Loucy (cell line): ENCODE results near the gene GGA1.

ENCODE experiments used
- H2AFZ ChIP-seq: fragments of 200-600 bp; sonication (generic); 2 replicates; pipeline ENCODE4 v1.6.0; 2016; ENCODE audit warnings: antibody characterized with exemption, mild to moderate bottlenecking, low read length, moderate library complexity
- H3F3A ChIP-seq: fragments of 200-600 bp; 2 replicates; pipeline ENCODE4 v1.6.0; 2016; ENCODE audit warnings: antibody characterized with exemption, low read depth, mild to moderate bottlenecking
- H3K27me3 ChIP-seq: fragments of 200-600 bp; sonication (generic); 2 replicates; pipeline ENCODE4 v1.6.1; 2014; ENCODE audit warnings: low read length, mild to moderate bottlenecking; ENCODE audit not compliant: insufficient read depth, poor library complexity, severe bottlenecking
- H3K36me3 ChIP-seq: fragments of 200-600 bp; sonication (generic); 2 replicates; pipeline ENCODE4 v1.6.1; 2016; ENCODE audit warnings: low read length; ENCODE audit not compliant: insufficient read depth
- H3K4me1 ChIP-seq: fragments of 200-600 bp; sonication (generic); 2 replicates; pipeline ENCODE4 v1.5.1; 2014; ENCODE audit warnings: low read length, mild to moderate bottlenecking; ENCODE audit not compliant: insufficient read depth, poor library complexity, severe bottlenecking
- H3K4me2 ChIP-seq: fragments of 200-600 bp; sonication (generic); 2 replicates; pipeline ENCODE4 v1.6.0; 2014; ENCODE audit warnings: antibody characterized with exemption, low read length, low read depth, mild to moderate bottlenecking; ENCODE audit not compliant: poor library complexity, severe bottlenecking
- H3K4me3 ChIP-seq: fragments of 200-600 bp; sonication (generic); 2 replicates; pipeline ENCODE4 v1.5.1; 2014; ENCODE audit warnings: low read length, mild to moderate bottlenecking, mixed read lengths; ENCODE audit not compliant: poor library complexity, severe bottlenecking
- H3K79me2 ChIP-seq: fragments of 200-600 bp; sonication (generic); 2 replicates; pipeline ENCODE4 v1.6.1; 2014; ENCODE audit warnings: low read length; ENCODE audit not compliant: insufficient read depth
- H3K9ac ChIP-seq: fragments of 200-600 bp; sonication (generic); 2 replicates; pipeline ENCODE4 v1.6.0; 2014; ENCODE audit warnings: mild to moderate bottlenecking, low read depth, low read length, moderate library complexity; ENCODE audit not compliant: poor library complexity, severe bottlenecking
- H3K9me2 ChIP-seq: fragments of 200-600 bp; sonication (generic); replicated peaks from 2 replicates; pipeline ENCODE4 v1.6.1; 2016; ENCODE audit warnings: low read depth, low read length, mixed read lengths
- H3K9me3 ChIP-seq: fragments of 200-600 bp; sonication (generic); 2 replicates; pipeline ENCODE4 v1.6.1; 2014; ENCODE audit warnings: mild to moderate bottlenecking, antibody characterized with exemption, low read length, low read depth; ENCODE audit not compliant: insufficient read depth
- H4K20me1 ChIP-seq: fragments of 200-600 bp; sonication (generic); 2 replicates; pipeline ENCODE4 v1.6.0; 2014; ENCODE audit warnings: antibody characterized with exemption, low read length, mild to moderate bottlenecking; ENCODE audit not compliant: insufficient read depth, poor library complexity, severe bottlenecking
- EZH2phosphoT487 ChIP-seq: fragments of 200-600 bp; IDR thresholded peaks from 2 replicates; pipeline ENCODE4 v1.6.1; 2018; ENCODE audit warnings: antibody characterized with exemption, mild to moderate bottlenecking, moderate library complexity, borderline replicate concordance
- TF ChIP-seq, protein P1 (sequence below): fragments of 200-600 bp; sonication (generic); conservative IDR thresholded peaks from 2 replicates; pipeline ENCODE4 v1.5.1; 2014; ENCODE audit warnings: mild to moderate bottlenecking, antibody characterized with exemption, low read length

Gene GGA1

DNA sequence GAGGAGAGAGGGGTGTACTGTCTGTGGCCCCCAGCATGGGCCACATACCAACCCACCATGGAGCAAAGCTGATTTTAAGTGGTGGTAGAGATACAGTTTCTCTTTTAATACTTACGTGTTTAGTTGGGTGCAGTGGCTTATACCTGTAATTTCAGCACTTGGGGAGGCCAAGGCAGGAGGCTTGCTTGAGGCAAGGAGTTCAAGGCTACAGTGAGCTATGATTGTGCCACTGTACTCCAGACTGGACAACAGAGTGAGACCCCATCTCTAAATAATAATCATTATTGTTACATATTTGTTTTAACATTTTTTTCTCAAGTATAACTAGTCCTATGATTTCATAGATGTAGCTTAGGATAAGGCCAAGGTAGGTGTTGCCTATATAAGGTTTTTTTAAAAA is 8.8 kb downstream of the GGA1 start:
- Histone ChIP-seq H4K20me1 (no peaks in the 10 kb centered on the region), H3K36me3 (peaks cover 35% of the 10 kb centered on the region; the same call in 1 of the 2 replicates), H3K4me1 (no peaks in the 10 kb centered on the region), H3K79me2 (peaks cover 6% of the 10 kb centered on the region; the same call in 1 of the 2 replicates), H3K4me2 (no peak overlapping the region), H3K9ac (no peak overlapping the region), H3F3A (no peaks in the 10 kb centered on the region), H3K9me2 (no peaks in the 10 kb centered on the region), H3K9me3 (no peaks in the 10 kb centered on the region), H2AFZ (no peak overlapping the region), H3K4me3 (no peak overlapping the region), H3K27me3 (no peaks in the 10 kb centered on the region)
- TF ChIP-seq, protein P1, sequence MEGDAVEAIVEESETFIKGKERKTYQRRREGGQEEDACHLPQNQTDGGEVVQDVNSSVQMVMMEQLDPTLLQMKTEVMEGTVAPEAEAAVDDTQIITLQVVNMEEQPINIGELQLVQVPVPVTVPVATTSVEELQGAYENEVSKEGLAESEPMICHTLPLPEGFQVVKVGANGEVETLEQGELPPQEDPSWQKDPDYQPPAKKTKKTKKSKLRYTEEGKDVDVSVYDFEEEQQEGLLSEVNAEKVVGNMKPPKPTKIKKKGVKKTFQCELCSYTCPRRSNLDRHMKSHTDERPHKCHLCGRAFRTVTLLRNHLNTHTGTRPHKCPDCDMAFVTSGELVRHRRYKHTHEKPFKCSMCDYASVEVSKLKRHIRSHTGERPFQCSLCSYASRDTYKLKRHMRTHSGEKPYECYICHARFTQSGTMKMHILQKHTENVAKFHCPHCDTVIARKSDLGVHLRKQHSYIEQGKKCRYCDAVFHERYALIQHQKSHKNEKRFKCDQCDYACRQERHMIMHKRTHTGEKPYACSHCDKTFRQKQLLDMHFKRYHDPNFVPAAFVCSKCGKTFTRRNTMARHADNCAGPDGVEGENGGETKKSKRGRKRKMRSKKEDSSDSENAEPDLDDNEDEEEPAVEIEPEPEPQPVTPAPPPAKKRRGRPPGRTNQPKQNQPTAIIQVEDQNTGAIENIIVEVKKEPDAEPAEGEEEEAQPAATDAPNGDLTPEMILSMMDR, result no peak
- TF ChIP-seq EZH2phosphoT487, result no peak

DNA sequence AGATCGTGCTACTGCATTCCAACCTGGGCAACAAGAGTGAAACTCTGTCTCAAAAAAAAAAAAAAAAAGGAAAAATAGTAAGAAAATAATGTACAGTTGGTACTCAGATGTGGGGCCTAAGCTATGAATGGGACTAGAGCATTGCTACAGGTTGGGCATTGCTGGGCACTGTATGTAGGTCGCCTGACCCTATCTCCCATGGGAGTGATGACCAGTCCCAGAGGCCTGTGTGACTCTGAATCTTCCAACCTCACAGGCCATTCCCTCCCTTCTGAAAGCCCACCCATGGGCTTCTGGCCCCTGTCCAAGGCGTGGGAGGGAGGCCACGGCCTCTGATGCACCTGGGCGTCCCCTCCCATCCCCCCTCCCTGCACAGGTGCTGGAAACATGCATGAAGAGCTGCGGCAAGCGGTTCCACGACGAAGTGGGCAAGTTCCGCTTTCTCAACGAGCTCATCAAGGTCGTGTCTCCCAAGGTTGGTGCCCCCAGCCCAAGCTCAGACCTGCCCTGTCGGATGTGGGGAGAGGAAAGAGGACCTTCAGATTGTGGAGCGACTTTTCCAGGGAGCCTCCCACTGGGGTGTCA is 9.5 kb downstream of the GGA1 start:
- no peak for TF ChIP-seq EZH2phosphoT487
- TF ChIP-seq, protein P1, result no peak
- Histone ChIP-seq H3K4me2 (no peak overlapping the region), H3K4me3 (no peak overlapping the region), H4K20me1 (no peaks in the 10 kb centered on the region), H3K9ac (no peak overlapping the region), H3K9me3 (no peaks in the 10 kb centered on the region), H3K9me2 (no peaks in the 10 kb centered on the region), H3K36me3 (peaks cover 35% of the 10 kb centered on the region; the same call in 1 of the 2 replicates), H3K27me3 (no peaks in the 10 kb centered on the region), H2AFZ (no peak overlapping the region), H3F3A (no peaks in the 10 kb centered on the region), H3K79me2 (peaks cover under 1% of the 10 kb centered on the region; the same call in 1 of the 2 replicates), H3K4me1 (no peaks in the 10 kb centered on the region)

DNA sequence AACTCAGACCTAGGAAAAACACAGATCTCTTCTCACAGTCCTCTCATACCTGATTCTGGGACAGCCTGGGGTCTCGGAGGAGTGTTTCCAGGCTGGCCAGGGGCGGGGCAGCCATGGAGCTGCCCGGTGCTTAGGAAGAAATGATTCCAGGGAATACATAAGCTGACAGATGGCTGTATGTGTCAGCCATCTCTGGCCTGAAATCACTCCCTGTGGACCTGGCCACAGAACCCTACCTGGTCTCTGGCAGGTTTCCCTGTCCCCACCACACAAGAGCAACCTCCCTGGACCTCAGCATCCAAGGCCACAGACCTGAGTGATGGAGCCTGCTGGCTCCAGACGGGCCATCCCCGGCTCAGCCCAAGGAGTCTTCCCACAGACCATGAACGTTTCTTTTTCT is 10.0 kb downstream of the GGA1 start:
- Histone ChIP-seq H3K4me3 (no peak overlapping the region), H3K9ac (no peak overlapping the region), H3K4me2 (no peak overlapping the region), H3K36me3 (peaks cover 35% of the 10 kb centered on the region; the same call in 1 of the 2 replicates), H3K9me3 (no peaks in the 10 kb centered on the region), H3F3A (no peaks in the 10 kb centered on the region), H3K9me2 (no peaks in the 10 kb centered on the region), H4K20me1 (no peaks in the 10 kb centered on the region), H3K27me3 (no peaks in the 10 kb centered on the region), H3K79me2 (no peaks in the 10 kb centered on the region), H2AFZ (no peak overlapping the region), H3K4me1 (peaks cover under 1% of the 10 kb centered on the region)
- TF ChIP-seq, protein P1, result no peak
- no peak for TF ChIP-seq EZH2phosphoT487
